Pons (tissue), 1 donor: ENCODE measurements around the gene TRAPPC10.

Source experiments
- DNase-seq: peaks from one replicate; pipeline ENCODE4 v3.0.0-alpha.2; 2016; ENCODE audit warnings: low spot score

The TRAPPC10 gene

GRCh38 chr21:44005071-44005470 is 7.0 kb upstream of the TRAPPC10 start:
- DNase-seq: no peak

DNA sequence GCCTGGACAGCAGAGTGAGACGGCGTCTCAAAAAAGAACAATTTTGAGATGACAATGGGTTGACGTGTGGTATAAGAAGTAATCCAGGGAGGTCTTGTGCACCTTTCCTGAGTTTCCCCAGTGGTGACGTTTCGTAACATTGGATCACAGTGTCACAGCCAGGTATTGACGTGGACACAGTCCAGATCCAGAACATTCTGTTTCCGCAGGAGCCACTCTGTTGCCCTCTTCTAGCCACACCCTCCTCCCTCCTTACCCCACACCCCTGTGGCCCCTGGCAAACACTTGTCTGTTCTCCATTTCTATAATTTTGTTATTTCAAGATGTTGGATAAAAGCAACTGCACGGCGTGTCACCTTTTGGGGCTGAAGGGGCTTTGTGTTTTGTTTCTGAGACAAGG is 6.5 kb upstream of the TRAPPC10 start:
- no peak for DNase-seq

DNA sequence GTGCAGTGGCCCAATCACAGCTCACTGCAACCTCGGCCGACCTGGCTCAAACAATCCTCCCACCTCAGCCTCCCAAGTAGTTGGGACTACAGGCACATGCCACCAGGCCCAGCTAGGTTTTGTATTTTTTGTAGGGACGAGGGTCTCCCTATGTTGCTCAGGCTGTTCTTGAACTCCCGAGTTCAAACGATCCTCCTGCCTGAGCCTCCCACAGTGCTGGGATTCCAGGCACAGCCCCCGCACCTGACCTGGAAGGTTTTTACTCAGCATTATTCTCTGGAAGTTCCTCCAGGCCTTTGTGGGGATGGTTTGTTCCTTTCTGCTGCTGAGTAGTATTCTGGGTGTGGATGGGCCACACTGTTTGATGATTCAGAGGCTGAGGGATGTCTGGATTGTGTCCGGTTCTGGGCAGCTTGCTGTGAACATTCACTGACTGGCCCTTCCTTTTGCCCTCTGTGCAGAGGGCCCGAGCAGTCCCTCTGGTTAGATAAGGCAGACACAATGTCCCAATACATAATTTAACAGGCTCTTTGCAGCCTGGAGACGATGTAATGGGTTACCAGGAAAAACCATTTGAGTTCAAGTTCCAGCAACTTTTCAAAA is 6.0 kb upstream of the TRAPPC10 start:
- DNase-seq: no peak

- no peak for DNase-seq
Measured at GRCh38 chr21:44006656-44007055, 5.5 kb upstream of the TRAPPC10 start.

DNA sequence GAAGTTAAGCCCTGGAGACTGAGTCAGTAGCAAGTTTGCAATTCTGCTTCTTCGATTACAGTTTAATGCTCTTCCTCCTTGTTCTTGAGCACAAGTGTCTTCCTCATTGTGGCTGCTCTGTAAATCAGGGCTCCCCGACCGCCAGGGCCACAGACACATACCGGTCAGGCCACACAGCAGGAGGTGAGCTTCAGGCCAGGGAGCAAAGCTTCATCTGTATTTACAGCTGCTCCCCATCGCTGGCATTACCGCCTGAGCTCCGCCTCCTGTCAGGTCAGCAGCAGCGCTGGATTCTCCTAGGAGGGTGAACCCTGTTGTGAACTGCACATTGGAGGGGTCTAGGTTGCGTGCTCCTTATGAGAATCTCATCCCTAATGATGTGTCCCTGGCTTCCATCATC is 1.7 kb upstream of the TRAPPC10 start:
- no peak for DNase-seq

GRCh38 chr21:44011123-44011522 is 986 bp upstream of the TRAPPC10 start:
- no peak for DNase-seq

DNA sequence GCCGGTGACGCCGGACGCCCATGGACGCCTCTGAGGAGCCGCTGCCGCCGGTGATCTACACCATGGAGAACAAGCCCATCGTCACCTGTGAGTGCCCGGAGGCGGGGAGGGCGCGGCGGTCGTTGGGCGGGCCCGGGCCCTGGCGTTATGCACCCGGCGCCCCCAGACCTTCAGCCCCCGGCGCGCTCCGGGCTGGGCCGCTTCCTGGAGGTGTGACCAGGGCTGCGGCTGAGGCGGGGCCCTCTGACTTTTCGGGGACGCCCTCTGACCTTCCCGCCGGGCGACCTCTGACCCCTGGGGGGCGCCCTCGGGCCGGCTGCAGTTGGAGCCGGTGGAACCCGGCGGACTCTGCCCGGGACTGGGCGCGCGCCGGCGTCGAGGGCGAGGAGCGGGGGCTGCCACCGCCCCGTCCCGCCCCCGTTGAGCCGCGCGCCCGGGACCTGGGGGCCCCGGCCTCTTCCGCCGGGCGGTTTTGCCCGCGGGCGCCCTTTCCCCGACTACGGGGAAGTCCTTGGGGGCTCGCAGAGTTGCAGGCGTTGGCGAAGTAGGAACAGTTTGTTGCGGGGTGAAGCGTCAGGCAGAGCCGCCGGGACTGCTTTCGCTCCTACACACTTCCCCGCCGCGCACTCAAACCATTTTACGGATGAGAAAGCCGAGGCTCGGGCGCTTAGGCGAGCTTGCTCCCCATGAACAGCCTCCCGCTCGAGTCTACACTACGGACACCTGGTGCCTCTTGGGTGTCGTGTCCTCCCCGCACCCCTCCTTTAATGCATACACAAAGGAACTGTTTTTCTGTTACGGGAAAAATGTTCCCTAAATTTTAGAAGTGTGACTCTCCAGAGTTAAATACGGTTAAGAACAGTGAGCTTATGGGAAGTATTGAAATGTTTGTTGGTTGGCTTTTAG is 618 bp downstream of the TRAPPC10 start:
- DNase-seq: peak; percentile 51

DNA sequence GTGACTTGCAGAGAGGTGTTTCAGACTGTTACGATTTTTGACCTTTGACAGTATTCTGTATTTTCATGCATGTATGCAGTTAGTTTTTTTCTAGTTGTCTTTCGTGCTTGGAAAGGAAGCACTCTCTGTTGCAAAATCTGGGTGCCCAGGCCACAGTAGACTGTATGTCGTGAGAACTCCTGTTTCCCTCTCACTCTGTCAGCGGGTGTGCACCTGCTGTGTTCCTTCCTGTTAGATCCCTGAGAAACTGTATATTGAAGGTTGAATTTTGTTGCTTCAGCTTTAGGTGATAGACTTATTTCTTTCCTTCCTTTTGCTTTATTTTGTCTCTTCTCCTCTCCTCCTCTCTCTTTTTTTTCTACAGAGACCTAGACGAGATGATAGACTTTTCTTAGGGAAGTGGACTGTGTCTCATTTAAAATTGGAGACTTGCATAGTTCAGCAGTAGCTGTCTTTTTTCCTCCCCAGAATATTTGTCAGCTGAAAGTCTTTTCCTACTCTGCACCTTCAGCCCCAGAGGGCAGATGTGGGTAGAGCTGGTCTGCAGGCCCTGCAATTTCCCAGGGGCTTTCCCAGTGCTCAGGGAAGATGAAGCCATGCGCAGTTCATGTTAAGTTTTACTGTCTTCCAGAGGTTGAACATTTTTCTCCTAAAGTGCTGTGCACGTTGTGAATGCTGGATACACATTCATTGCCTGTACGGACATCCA is 1.4 kb downstream of the TRAPPC10 start:
- peak; percentile 46 for DNase-seq

DNA sequence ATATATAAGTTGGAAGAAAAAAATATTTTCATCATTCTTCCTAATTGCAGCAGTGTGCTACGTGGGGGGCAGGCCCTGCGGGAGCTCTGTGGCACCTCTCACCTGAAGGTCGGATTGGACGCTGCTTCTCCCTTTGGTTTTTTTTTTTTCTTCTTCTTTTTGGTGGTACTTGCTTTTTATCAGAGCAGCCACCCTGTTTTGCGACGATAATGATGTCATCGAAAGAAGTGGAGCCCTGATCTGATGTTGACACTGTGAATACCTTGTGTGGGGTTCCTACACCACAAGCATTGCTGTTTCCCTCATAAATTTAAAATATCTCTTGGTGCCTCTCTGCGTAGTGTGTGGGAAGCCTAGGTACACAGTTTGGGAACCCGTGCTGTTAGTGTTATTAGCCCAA is 5.5 kb downstream of the TRAPPC10 start:
- DNase-seq: no peak

GRCh38 chr21:44018127-44018526 is 6.0 kb downstream of the TRAPPC10 start:
- DNase-seq: no peak

- DNase-seq: no peak
Measured at GRCh38 chr21:44018813-44019567, 6.9 kb downstream of the TRAPPC10 start.

GRCh38 chr21:44019568-44019958 is 7.5 kb downstream of the TRAPPC10 start:
- no peak for DNase-seq

DNA sequence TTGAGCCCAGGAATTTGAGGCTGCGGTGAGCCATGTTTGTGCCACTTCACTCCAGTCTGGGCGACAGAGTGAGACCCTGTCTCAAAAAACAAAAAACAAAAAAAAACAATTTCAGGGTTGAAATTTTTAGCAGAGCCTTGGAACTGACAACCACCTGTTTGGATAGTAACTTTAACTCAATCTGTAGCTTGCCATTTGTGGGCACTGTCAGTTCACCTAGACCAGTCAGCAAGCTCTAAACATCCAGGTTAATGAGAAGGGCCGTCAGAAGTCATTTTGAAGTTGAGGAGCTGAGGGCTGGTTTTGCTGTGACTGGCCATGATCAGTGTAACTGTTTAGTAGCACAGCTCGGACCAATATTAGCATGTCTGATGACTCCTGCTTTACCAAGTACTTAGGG is 8.4 kb downstream of the TRAPPC10 start:
- no peak for DNase-seq

- DNase-seq: no peak
Measured at GRCh38 chr21:44021064-44021463, 9.0 kb downstream of the TRAPPC10 start.

DNA sequence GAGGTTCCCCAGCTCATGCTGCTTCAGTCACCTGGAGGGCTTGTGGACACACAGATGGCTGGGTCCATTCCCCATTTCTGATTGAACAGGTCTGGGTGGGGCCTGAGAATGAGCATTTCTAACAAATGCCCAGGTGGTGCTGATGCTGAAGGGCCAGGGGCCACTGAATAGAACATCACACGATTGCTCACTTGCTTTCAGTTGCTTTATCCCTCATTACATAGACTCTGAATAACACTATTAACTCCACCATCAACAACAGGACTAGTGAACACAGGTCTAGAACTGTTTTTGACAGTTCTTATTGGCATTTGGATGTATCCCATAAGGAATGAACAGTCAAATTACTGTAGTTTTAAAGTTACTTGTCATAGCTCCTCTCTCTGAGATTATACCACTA is 12.1 kb downstream of the TRAPPC10 start:
- no peak for DNase-seq

GRCh38 chr21:44024887-44025353 is 12.8 kb downstream of the TRAPPC10 start:
- DNase-seq: peak; percentile 79

GRCh38 chr21:44027607-44028286 is 15.6 kb downstream of the TRAPPC10 start:
- no peak for DNase-seq

- DNase-seq: no peak
Measured at GRCh38 chr21:44028287-44028659, 16.2 kb downstream of the TRAPPC10 start.

- DNase-seq: no peak
Measured at GRCh38 chr21:44029460-44030087, 17.5 kb downstream of the TRAPPC10 start.

GRCh38 chr21:44035244-44035643 is 23.1 kb downstream of the TRAPPC10 start:
- no peak for DNase-seq

GRCh38 chr21:44038063-44038462 is 26.0 kb downstream of the TRAPPC10 start:
- DNase-seq: no peak
